ENCODE data around the gene LATS2.
A peak's percentile ranks its signal among the peaks of the same experiment; 100 is the strongest.
"Not testable (repeated sequence)": the region's sequence is repeated elsewhere in the genome, so short reads cannot be mapped to it uniquely, and the experiment has no call there.

LATS2 gene

DNA sequence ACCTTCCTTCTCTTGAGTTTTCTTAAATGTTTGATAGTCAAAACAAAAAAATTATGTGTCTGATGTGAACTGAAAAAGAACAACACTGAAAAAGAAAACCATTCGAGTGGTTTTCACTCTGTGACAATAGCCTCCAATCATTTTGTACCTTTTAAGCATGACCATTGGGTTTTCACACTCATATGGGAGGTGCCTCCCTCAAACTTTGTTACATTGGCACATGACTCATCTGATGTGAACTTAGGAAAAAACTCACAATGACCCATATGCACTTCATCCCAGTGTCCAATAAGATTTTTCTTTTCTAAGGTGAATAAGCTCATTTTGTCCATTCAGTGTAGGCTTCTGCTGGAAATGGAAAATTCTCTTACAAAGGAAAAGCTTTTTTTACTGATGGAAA is 92.2 kb downstream of the LATS2 start:
- H3K4me3 ChIP-seq (ENCODE audit: low read length), result no peak overlapping the region
- TF ChIP-seq, protein P1, sequence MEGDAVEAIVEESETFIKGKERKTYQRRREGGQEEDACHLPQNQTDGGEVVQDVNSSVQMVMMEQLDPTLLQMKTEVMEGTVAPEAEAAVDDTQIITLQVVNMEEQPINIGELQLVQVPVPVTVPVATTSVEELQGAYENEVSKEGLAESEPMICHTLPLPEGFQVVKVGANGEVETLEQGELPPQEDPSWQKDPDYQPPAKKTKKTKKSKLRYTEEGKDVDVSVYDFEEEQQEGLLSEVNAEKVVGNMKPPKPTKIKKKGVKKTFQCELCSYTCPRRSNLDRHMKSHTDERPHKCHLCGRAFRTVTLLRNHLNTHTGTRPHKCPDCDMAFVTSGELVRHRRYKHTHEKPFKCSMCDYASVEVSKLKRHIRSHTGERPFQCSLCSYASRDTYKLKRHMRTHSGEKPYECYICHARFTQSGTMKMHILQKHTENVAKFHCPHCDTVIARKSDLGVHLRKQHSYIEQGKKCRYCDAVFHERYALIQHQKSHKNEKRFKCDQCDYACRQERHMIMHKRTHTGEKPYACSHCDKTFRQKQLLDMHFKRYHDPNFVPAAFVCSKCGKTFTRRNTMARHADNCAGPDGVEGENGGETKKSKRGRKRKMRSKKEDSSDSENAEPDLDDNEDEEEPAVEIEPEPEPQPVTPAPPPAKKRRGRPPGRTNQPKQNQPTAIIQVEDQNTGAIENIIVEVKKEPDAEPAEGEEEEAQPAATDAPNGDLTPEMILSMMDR (conservative IDR thresholded peaks at IDR 0.05; ENCODE audit: low read length), result no peak
- peak; percentile 24 for DNase-seq (ENCODE audit: low read depth)

DNA sequence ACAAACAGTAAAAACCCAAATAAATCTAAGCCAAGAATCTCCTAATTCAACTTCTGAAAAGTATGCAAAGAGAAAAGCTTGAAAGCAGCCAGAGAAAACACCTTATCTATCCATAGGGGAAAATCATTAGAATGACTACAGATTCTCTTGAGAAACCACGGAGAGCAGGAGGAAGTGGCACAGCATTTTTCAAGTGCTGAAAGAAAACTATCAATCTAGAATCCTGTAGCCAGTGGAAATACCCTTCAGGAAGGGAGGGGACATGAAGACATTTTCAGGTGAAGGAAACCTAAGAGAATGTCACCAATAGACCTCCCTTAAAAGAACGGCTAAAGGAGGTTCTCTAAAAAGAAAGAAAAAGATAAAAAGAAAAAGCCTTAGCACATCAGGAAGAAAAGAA is 92.6 kb downstream of the LATS2 start:
- H3K4me3 ChIP-seq (ENCODE audit: low read length), result no peak overlapping the region
- TF ChIP-seq, protein P1 (conservative IDR thresholded peaks at IDR 0.05; ENCODE audit: low read length), result no peak
- no peak for DNase-seq (ENCODE audit: low read depth)

DNA sequence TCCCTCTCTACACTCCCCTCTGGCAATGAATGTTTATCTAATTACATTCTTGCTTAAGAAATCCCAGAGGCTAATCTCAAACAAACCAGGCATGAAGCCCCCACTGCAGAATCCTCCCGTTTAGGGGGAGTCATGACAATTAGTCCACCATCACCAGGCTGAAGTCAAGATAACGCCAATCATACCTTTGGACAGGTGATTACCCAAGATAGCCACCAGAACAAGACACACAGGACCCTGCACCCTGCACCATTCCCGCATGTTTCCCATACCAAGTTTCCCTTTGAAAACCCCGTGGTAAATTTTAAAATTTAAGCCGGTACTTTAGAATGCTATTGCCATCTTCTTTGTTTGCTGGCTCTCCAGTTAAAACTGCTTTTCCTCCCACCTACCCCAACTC is 94.0 kb downstream of the LATS2 start:
- DNase-seq (ENCODE audit: low read depth), result no peak
- no peak overlapping the region for H3K4me3 ChIP-seq (ENCODE audit: low read length)
- TF ChIP-seq, protein P1 (conservative IDR thresholded peaks at IDR 0.05; ENCODE audit: low read length), result no peak

DNA sequence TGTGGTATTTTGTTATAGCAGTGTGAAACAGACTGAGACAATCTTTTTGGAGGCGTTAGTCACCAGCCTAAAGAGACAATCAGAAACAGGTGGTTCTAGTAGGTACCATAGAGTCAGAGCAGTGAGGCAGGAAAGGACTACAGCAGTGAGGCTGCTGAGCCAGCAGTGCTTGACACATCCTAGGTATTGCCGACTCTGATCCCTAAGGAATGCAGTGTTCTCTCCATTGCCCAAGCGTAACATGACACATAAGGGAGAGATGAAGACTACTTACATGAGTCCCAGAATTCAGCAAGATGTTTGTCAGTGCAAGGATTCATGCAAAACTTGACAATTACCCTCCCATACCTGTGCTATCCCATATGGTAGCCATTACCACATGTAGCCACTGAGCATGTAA is 96.5 kb downstream of the LATS2 start:
- peak; percentile 33 for DNase-seq (ENCODE audit: low read depth)
- H3K4me3 ChIP-seq (ENCODE audit: low read length), result no peak overlapping the region

DNA sequence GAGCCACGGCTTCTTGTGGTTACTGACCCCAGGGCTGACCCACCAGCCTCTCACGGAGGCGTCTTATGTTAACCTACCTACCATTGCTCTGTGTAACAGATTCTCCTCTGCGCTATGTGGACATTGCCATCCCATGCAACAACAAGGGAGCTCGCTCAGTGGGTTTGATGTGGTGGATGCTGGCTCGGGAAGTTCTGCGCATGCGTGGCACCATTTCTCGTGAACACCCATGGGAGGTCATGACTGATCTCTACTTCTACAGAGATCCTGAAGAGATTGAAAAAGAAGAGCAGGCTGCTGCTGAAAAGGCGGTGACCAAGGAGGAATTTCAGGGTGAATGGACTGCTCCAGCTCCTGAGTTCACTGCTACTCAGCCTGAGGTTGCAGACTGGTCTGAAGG is 99.7 kb downstream of the LATS2 start:
- not testable (repeated sequence) for DNase-seq (ENCODE audit: low read depth); H3K4me3 ChIP-seq (ENCODE audit: low read length)

More for the DNA sequence above, 96.5 kb downstream of the LATS2 start:
- TF ChIP-seq, protein P1 (conservative IDR thresholded peaks at IDR 0.05; ENCODE audit: low read length), result no peak

DNA sequence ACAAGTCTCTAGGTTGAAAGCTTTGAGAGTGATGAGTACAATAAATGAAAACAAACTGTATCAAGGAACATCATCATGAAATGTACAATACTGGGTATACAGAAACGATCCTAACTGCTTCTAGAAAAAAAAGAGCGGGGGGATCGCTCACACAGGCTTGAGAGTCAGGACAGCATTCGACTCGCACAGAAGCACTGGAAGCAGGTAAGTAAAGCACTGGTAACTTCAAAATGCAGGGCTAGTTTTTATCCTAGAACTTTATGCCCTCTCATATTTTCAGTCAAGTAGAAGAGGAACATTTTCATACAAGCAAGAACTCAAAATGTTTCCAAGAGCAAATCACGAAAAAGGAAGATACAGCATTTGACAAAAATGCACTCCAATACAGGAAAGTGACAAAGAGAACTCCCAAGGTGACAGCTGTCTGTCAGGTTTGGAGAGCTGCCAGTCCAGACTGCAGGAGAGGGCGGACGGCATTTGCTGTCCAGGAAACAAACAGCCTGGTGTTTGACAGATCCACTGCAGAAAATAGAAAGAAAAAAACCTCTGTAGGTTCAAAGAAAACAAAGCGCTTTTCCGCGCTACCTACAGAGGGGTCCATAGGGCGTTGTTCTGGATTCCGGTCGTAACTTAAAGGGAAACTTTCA is 100.6 kb downstream of the LATS2 start:
- TF ChIP-seq, protein P1 (conservative IDR thresholded peaks at IDR 0.05; ENCODE audit: low read length), result no peak
- H3K4me3 ChIP-seq (ENCODE audit: low read length), result no peak overlapping the region
- no peak for DNase-seq (ENCODE audit: low read depth)

DNA sequence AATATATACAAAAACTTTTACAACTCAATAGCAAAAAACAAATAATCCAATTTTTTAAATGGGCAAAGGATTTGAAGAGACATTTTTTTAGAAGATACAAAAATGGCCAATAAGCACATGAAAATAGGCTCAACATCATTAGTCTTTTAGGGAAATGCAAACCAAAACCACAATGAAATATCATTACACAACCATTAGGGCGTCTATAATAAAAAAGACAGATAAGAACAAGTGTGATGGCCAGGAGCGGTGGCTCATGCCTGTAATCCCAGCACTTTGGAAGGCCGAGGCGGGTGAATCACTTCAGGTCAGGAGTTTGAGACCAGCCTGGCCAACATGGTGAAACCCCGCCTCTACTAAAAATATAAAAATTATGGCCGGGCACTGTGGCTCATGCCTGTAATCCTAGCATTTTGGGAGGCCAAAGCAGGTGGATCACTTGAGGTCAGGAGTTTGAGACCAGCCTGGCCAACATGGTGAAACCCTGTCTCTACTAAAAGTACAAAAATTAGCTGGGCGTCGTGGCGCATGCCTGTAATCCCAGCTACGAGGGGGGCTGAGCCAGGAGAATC is 104.3 kb downstream of the LATS2 start:
- not testable (repeated sequence) for DNase-seq (ENCODE audit: low read depth)

DNA sequence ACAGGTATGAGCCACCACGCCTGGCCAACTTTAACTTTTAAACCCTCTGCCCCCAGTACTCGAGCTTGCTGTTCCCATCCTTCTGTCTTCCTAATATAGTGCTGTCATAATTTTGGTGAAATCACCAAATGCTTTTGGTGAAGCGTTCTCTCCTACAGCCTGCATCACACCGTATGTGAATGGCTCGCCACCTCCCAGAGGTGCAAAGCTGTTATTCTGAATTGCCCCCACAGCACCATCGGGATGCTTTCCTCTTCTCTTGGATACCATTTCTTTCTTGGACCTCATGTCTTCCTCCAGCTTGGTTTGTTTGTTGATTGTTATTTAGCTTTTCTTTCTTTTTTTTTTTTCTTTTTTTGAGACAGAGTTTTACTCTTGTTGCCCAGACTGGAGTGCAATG is 105.9 kb downstream of the LATS2 start:
- no peak for DNase-seq (ENCODE audit: low read depth)
- no peak overlapping the region for H3K4me3 ChIP-seq (ENCODE audit: low read length)
- TF ChIP-seq, protein P1 (conservative IDR thresholded peaks at IDR 0.05; ENCODE audit: low read length), result no peak

More for the DNA sequence above, 104.3 kb downstream of the LATS2 start:
- not testable (repeated sequence) for H3K4me3 ChIP-seq (ENCODE audit: low read length)
